Epidermal melanocyte (primary cell): ENCODE results near the gene ETHE1.
A peak's percentile ranks its signal among the peaks of the same experiment; 100 is the strongest.

ENCODE experiments used
- DNase-seq: peaks from one replicate; pipeline ENCODE4 v3.0.0; 2011; ENCODE audit warnings: low spot score; ENCODE audit not compliant: insufficient read length

The ETHE1 gene

GRCh38 chr19:43466793-43467192 is 60.2 kb downstream of the ETHE1 start:
- DNase-seq: no peak

GRCh38 chr19:43465468-43466120 is 61.4 kb downstream of the ETHE1 start, which contains the start of gene LYPD3:
TSS of gene LYPD3 (minus strand) at chr19:43465608. CDS start at chr19:43465571, 37 bp downstream.
- no peak for DNase-seq

- DNase-seq: no peak
These were observed 62.7 kb downstream of the ETHE1 start for GRCh38 chr19:43464134-43464775.

DNA sequence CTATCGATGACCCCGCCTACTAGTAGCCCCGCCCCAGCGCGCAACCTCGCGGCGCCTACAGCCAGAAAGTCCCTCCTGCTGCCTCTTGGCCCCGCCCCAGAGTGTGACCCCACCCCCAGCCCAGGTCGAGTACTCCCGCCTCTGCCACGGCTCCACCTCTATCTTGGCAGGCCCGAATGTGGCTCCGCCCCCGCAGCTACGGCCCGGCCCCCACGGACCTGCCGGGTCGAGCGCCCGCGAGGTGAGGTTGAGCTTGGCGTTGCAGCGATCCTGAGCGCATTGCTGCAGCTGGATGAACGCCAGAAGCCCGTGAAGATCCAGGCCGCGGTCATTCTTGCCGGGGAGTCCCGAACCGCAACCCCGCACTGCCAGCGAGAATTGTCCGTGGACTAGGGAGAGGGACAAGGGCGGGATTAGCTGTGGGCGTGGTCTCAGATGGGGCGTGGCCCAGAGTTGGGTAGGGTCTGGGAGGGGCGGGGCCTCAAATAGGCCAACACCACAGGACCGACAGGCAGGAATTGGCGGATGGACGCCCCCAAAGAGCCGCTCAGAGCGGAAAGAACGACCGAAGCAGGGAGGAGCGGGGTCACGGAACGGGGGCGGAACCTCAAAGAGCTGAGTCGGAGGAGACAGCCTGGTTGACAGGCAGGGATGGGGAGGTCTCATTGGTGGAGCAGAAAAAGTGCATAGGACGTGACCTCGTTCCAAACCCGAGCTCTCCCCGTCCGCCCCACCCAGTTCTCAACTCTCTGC is 63.4 kb downstream of the ETHE1 start:
- DNase-seq: peak; percentile 88

DNA sequence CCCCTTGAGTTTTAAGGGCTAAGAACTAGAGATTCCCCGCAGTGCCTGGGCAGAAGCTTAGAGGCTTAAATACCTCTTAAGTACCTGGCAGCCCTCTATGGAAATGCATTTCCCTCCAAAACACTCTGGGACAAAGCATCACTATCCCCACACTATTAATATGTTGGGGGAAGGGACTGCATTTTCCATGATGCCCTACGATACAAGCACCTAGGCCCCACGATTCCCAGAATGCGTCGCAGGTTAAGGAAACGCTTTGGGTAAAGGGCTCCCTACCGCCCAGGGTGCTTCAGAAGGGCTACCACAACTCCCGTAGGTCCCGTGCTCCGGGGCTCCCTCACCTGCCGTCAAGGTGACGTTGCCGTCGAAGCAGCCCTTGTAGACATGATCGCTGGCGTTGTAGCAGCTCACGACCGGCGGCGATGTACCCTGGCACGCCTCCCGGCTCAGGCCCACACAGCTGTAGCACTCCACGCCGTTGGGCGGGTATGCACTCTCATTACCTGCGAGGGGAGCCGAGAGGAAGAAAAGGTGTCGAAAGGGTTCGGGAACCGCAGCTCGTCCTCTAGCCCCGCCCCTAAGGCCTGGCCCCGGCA is 64.1 kb downstream of the ETHE1 start:
- DNase-seq: no peak

- DNase-seq: no peak
These were observed 64.6 kb downstream of the ETHE1 start for GRCh38 chr19:43462383-43462782.

GRCh38 chr19:43461303-43461702 is 65.7 kb downstream of the ETHE1 start:
- no peak for DNase-seq

DNA sequence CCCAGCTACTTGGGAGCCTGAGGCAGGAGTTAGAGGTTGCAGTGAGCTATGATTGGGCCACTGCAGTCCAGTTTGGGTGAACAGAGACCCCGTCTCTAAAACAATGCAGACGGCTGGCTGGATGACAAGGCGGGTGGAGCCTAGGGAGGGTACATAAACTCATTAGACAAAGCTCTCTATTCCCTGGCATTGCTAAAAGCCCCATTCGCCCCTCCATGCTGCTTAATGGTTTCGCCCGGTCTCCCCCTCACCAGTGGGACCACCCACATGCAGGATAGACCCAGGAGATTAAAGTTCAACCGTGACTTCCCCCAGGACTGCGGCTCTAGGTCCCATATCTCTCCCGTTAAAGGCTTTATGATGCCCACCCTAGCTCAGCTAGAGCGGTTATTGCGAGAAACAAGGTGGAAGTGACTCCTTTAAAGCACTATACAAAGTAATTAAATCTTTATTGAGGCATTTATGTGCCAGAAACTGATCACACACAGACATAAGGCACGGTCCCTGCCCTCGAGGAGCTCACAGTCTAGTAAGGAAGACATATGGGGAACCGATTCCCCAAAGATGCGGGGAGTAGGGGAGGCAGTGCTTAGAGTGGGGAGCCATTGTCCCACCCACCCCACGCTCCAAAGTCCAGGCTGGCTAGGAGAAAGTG is 66.5 kb downstream of the ETHE1 start:
- DNase-seq: no peak

DNA sequence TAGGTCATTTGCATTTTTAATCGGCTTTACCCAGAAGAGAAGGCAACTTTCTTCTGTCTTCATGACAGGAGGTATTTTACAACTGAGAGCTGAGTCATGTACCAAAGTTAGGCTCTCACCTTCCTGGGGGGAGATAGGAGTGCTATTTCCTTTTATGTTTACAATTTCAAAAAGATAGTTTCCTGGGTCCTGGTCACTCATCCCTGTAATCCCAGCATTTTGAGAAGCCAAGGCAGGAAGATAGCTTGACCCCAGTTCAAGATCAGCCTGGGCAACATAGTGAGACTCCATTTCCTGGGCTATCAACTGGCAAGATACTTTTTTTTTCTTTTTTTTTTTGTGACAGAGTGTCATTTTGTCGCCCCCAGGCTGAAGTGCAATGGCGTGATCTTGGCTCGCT is 69.2 kb downstream of the ETHE1 start:
- no peak for DNase-seq
